ENCODE data around the gene FAM185A. TPM values are rescaled to one million over a fixed set of nuclear protein-coding genes. Genes with fewer than 3 reads are reported as not detected.
"Not testable (repeated sequence)": the region's sequence is repeated elsewhere in the genome, so short reads cannot be mapped to it uniquely, and the experiment has no call there.

Gene FAM185A
- total RNA-seq, 3 donors from 2014 or later (not counting 1 experiment from before 2014, with no cell fraction given): 5.8 to 8.9 (median 5.9) TPM

GRCh38 chr7:102729670-102730069, 19.1 kb upstream of the FAM185A start:
- H3K36me3 Mint-ChIP-seq; H3K27ac Mint-ChIP-seq; H3K4me3 ChIP-seq (ENCODE audit: low read length); H3K36me3 ChIP-seq (ENCODE audit: control insufficient read depth, insufficient read depth, low read length); H3K9me3 Mint-ChIP-seq; H3K4me1 ChIP-seq (ENCODE audit: control insufficient read depth, insufficient read depth, low read length); DNase-seq; intact Hi-C loops (cut with micrococcal nuclease); H3K27me3 ChIP-seq (ENCODE audit: control insufficient read depth, insufficient read depth, low read length); H3K4me3 Mint-ChIP-seq; H3K4me1 Mint-ChIP-seq; H3K9me3 ChIP-seq (ENCODE audit: control insufficient read depth, insufficient read depth, low read length); H3K27ac ChIP-seq (ENCODE audit: low read length); ATAC-seq: not testable (repeated sequence)
- 83% methylated on average over 1 of the region's 2 CpGs for WGBS (ENCODE audit: insufficient coverage)
- peaks cover 13 to 22% of the 10 kb centered on the region in 2 donors for H3K27me3 Mint-ChIP-seq (ENCODE audit: low read depth in 2 of 2)

GRCh38 chr7:102730431-102730830, 18.4 kb upstream of the FAM185A start:
- DNase-seq; ATAC-seq; H3K36me3 Mint-ChIP-seq; H3K4me3 ChIP-seq (ENCODE audit: low read length); H3K27me3 ChIP-seq (ENCODE audit: control insufficient read depth, insufficient read depth, low read length); intact Hi-C loops (cut with micrococcal nuclease); H3K4me3 Mint-ChIP-seq; H3K36me3 ChIP-seq (ENCODE audit: control insufficient read depth, insufficient read depth, low read length); H3K9me3 ChIP-seq (ENCODE audit: control insufficient read depth, insufficient read depth, low read length); H3K9me3 Mint-ChIP-seq; H3K4me1 Mint-ChIP-seq; H3K27ac ChIP-seq (ENCODE audit: low read length); H3K4me1 ChIP-seq (ENCODE audit: control insufficient read depth, insufficient read depth, low read length); H3K27ac Mint-ChIP-seq: not testable (repeated sequence)
- peaks cover 20 to 21% of the 10 kb centered on the region in 2 donors for H3K27me3 Mint-ChIP-seq (ENCODE audit: low read depth in 2 of 2)
- no CpG with 5 or more reads among the region's 3 CpGs for WGBS (ENCODE audit: insufficient coverage)

GRCh38 chr7:102742002-102742771, 6.6 kb upstream of the FAM185A start:
- H3K4me3 ChIP-seq (ENCODE audit: low read length); H3K4me1 ChIP-seq (ENCODE audit: control insufficient read depth, insufficient read depth, low read length); DNase-seq; H3K9me3 Mint-ChIP-seq; H3K27ac ChIP-seq (ENCODE audit: low read length); H3K27ac Mint-ChIP-seq; intact Hi-C loops (cut with micrococcal nuclease); H3K36me3 ChIP-seq (ENCODE audit: control insufficient read depth, insufficient read depth, low read length); H3K9me3 ChIP-seq (ENCODE audit: control insufficient read depth, insufficient read depth, low read length); ATAC-seq; H3K36me3 Mint-ChIP-seq; H3K4me1 Mint-ChIP-seq; H3K27me3 ChIP-seq (ENCODE audit: control insufficient read depth, insufficient read depth, low read length); H3K4me3 Mint-ChIP-seq: not testable (repeated sequence)
- peaks cover 8 to 11% of the 10 kb centered on the region in 2 donors for H3K27me3 Mint-ChIP-seq (ENCODE audit: low read depth in 2 of 2)
- 17% methylated on average over 1 of the region's 4 CpGs for WGBS (ENCODE audit: insufficient coverage)

GRCh38 chr7:102743861-102744260, 4.9 kb upstream of the FAM185A start:
- H3K27ac Mint-ChIP-seq; DNase-seq; H3K9me3 ChIP-seq (ENCODE audit: control insufficient read depth, insufficient read depth, low read length); H3K36me3 Mint-ChIP-seq; H3K4me3 Mint-ChIP-seq; H3K27me3 Mint-ChIP-seq (ENCODE audit: low read depth in 2 of 2); H3K9me3 Mint-ChIP-seq; intact Hi-C loops (cut with micrococcal nuclease); H3K36me3 ChIP-seq (ENCODE audit: control insufficient read depth, insufficient read depth, low read length); H3K4me1 ChIP-seq (ENCODE audit: control insufficient read depth, insufficient read depth, low read length); H3K27ac ChIP-seq (ENCODE audit: low read length); H3K4me3 ChIP-seq (ENCODE audit: low read length); ATAC-seq; H3K4me1 Mint-ChIP-seq; H3K27me3 ChIP-seq (ENCODE audit: control insufficient read depth, insufficient read depth, low read length): not testable (repeated sequence)
- WGBS (ENCODE audit: insufficient coverage): 90% methylated on average over 9 of the region's 9 CpGs

GRCh38 chr7:102745494-102746288, 3.1 kb upstream of the FAM185A start:
- H3K27me3 Mint-ChIP-seq (ENCODE audit: low read depth in 2 of 2); intact Hi-C loops (cut with micrococcal nuclease); H3K27ac ChIP-seq (ENCODE audit: low read length); H3K9me3 ChIP-seq (ENCODE audit: control insufficient read depth, insufficient read depth, low read length); H3K4me3 Mint-ChIP-seq; ATAC-seq; H3K4me3 ChIP-seq (ENCODE audit: low read length); H3K9me3 Mint-ChIP-seq; H3K27ac Mint-ChIP-seq; H3K4me1 ChIP-seq (ENCODE audit: control insufficient read depth, insufficient read depth, low read length); H3K4me1 Mint-ChIP-seq; H3K27me3 ChIP-seq (ENCODE audit: control insufficient read depth, insufficient read depth, low read length); H3K36me3 ChIP-seq (ENCODE audit: control insufficient read depth, insufficient read depth, low read length); H3K36me3 Mint-ChIP-seq: not testable (repeated sequence)
- DNase-seq: peak in 1 of 2 donors; percentile 11
- 90% methylated on average over 2 of the region's 4 CpGs for WGBS (ENCODE audit: insufficient coverage)

GRCh38 chr7:102749445-102749786, 617 bp downstream of the FAM185A start:
- H3K4me3 Mint-ChIP-seq: peak overlapping the region; percentile 82
- ATAC-seq; H3K27ac ChIP-seq (ENCODE audit: low read length); H3K36me3 Mint-ChIP-seq; H3K4me1 ChIP-seq (ENCODE audit: control insufficient read depth, insufficient read depth, low read length); H3K9me3 Mint-ChIP-seq; H3K27me3 ChIP-seq (ENCODE audit: control insufficient read depth, insufficient read depth, low read length); H3K9me3 ChIP-seq (ENCODE audit: control insufficient read depth, insufficient read depth, low read length); H3K27me3 Mint-ChIP-seq (ENCODE audit: low read depth in 2 of 2); H3K4me1 Mint-ChIP-seq; H3K36me3 ChIP-seq (ENCODE audit: control insufficient read depth, insufficient read depth, low read length): not testable (repeated sequence)
- peak overlapping the region; percentile 85 to 91 for H3K27ac Mint-ChIP-seq
- peak overlapping the region; percentile 54 for H3K4me3 ChIP-seq (ENCODE audit: low read length)
- intact Hi-C loops (cut with micrococcal nuclease): loop anchor here (2.0 kb wide), 1 partner anchor 325 kb away; the partner anchor contains the start of genes ARMC10 and FBXL13
- 34% methylated on average over 5 of the region's 26 CpGs for WGBS (ENCODE audit: insufficient coverage)
- peak in 1 of 2 donors; percentile 4 for DNase-seq

GRCh38 chr7:102758227-102758626, 9.4 kb downstream of the FAM185A start:
- H3K27me3 ChIP-seq (ENCODE audit: control insufficient read depth, insufficient read depth, low read length); intact Hi-C loops (cut with micrococcal nuclease); H3K9me3 Mint-ChIP-seq; H3K27ac ChIP-seq (ENCODE audit: low read length); H3K9me3 ChIP-seq (ENCODE audit: control insufficient read depth, insufficient read depth, low read length); H3K4me1 Mint-ChIP-seq; DNase-seq; H3K4me3 ChIP-seq (ENCODE audit: low read length); H3K27me3 Mint-ChIP-seq (ENCODE audit: low read depth in 2 of 2); H3K36me3 Mint-ChIP-seq; H3K36me3 ChIP-seq (ENCODE audit: control insufficient read depth, insufficient read depth, low read length); H3K27ac Mint-ChIP-seq; H3K4me3 Mint-ChIP-seq; H3K4me1 ChIP-seq (ENCODE audit: control insufficient read depth, insufficient read depth, low read length): not testable (repeated sequence)
- WGBS (ENCODE audit: insufficient coverage): no CpG with 5 or more reads among the region's 1 CpG
- ATAC-seq: peak in 1 of 3 donors; percentile 41
